Stimulated activated CD4-positive, alpha-beta T cell treated with anti-CD3 and anti-CD28 coated beads, TNF-alpha, amount 100 ng/mL, for 48 hours (primary cell): Measurements from ENCODE around the gene OTULIN.

Source experiments
- DNase-seq, 3 donors: peaks; one replicate each; pipeline ENCODE4 v3.0.0-alpha.2; 2020; ENCODE audit warnings: low read depth in 3 of 3

The OTULIN gene

GRCh38 chr5:14696851-14697250, 32.3 kb downstream of the OTULIN start:
- DNase-seq: no peak

- DNase-seq: no peak
These were observed 34.0 kb downstream of the OTULIN start for GRCh38 chr5:14698495-14698894.

- no peak for DNase-seq
These were observed 34.6 kb downstream of the OTULIN start for GRCh38 chr5:14699159-14699558.

- no peak for DNase-seq
These were observed 35.4 kb downstream of the OTULIN start for GRCh38 chr5:14699807-14700400.

GRCh38 chr5:14700478-14701436, 36.2 kb downstream of the OTULIN start:
- DNase-seq: no peak

GRCh38 chr5:14701556-14701955, 37.0 kb downstream of the OTULIN start:
- no peak for DNase-seq

GRCh38 chr5:14702238-14702839, 37.8 kb downstream of the OTULIN start:
- DNase-seq: no peak

GRCh38 chr5:14705556-14705955, 41.0 kb downstream of the OTULIN start:
- DNase-seq: no peak

GRCh38 chr5:14706615-14707021, 42.1 kb downstream of the OTULIN start:
- peak in 1 of 3 donors; percentile 9 for DNase-seq

GRCh38 chr5:14707811-14708390, 43.4 kb downstream of the OTULIN start:
- no peak for DNase-seq

- no peak for DNase-seq
These were observed 44.0 kb downstream of the OTULIN start for GRCh38 chr5:14708551-14708950.

- no peak for DNase-seq
These were observed 45.9 kb downstream of the OTULIN start for GRCh38 chr5:14710313-14710994.

GRCh38 chr5:14712131-14712530, 47.6 kb downstream of the OTULIN start:
- no peak for DNase-seq

GRCh38 chr5:14712666-14713065, 48.1 kb downstream of the OTULIN start:
- no peak for DNase-seq

- DNase-seq: no peak
These were observed 49.2 kb downstream of the OTULIN start for GRCh38 chr5:14713476-14714390.

- no peak for DNase-seq
These were observed 50.2 kb downstream of the OTULIN start for GRCh38 chr5:14714706-14715105.

GRCh38 chr5:14715481-14715880, 51.0 kb downstream of the OTULIN start:
- no peak for DNase-seq

GRCh38 chr5:14716755-14717752, 52.5 kb downstream of the OTULIN start:
- no peak for DNase-seq

- no peak for DNase-seq
These were observed 54.3 kb downstream of the OTULIN start for GRCh38 chr5:14718778-14719177.
